Activated CD8-positive, alpha-beta memory T cell treated with anti-CD3 and anti-CD28 coated beads, Interleukin-2, amount 50 U/mL, for 1 hour (primary cell): ENCODE results near the gene PLEKHA7.
A peak's percentile ranks its signal among the peaks of the same experiment; 100 is the strongest.

ENCODE experiments used
- DNase-seq: peaks from one replicate; pipeline ENCODE4 v3.0.0-alpha.2; 2020; ENCODE audit errors: extremely low read depth

The PLEKHA7 gene

GRCh38 chr11:16788141-16789062 is 225.8 kb downstream of the PLEKHA7 start:
- DNase-seq: no peak

DNA sequence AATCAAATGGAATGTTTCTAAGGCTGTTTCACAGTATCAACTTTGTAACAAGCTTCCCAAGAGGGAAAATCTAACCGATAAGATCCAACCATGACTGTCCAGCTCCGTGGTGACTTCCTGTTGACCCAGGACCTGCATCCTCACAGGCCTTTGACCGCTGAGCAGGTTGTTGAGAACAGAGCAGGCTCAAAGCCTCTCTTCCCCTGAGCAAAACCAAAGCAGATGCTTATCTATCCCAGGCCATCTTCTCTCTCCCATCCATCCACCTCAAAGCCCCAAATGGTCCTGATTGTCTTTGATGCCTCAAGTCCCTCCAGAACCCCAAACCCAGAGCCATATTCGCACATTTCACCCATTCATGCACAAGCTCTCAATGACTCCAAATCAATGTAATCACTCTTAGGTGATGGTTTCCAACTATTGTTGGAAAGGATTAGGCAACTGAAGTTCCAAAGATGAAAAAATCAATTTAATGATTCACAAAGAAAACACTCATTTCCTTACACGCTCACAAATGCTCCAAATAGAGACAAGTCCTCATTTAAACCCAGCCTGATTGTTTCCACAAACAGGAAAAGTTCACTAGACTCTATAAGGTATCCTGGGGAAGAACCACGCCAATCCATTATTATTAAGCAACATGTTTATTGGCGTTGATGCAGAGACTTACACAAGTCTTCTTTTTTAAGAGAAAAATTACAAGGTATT is 227.0 kb downstream of the PLEKHA7 start:
- no peak for DNase-seq

DNA sequence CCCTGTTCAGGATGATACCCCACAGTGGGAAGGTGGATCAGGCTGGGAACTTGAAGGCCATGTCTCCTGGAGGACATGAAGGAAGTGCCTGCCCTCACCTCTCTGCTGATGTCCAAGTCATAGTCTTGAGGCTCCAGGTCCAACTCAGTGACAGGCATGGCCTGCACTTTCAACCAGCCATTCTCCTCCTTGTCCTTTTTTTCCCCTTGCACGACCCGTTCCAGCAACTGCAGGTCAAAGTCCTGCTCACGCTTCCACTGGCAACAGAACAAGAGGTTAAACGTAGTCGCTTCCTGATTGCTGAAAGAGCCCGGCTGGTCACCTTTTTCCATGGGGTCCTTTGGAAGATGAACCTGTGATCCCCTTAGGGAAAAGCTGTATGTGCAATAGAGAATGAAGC is 228.1 kb downstream of the PLEKHA7 start:
- DNase-seq: no peak

DNA sequence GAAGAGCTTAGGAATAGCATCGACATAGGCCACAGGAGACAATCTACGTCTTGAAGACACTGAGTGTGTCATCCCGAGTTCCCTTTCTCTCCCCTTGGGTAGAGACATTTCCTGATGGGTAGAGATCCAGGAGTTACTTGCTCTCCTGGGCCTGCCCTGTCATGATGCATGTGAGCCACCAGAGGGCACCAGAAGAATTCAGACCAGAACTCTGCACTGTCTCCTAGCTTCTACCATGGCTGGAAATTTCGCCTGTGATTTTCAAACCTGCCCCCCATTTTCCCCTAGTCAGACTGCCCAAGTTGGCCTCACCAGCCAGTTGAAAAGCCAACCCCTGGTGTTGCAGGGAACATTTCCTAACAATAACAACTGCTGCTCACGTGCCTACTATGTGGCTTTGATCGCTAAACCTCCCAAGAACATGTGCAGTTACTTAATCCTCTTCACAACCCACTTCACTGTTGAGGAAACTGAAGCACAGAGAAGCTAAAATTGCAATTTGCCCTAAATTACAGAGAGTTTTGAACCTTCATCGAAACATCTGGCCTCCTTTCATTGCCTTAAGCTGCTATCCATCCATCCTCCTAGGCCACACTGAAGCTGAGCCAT is 228.6 kb downstream of the PLEKHA7 start:
- peak; percentile 11 for DNase-seq

DNA sequence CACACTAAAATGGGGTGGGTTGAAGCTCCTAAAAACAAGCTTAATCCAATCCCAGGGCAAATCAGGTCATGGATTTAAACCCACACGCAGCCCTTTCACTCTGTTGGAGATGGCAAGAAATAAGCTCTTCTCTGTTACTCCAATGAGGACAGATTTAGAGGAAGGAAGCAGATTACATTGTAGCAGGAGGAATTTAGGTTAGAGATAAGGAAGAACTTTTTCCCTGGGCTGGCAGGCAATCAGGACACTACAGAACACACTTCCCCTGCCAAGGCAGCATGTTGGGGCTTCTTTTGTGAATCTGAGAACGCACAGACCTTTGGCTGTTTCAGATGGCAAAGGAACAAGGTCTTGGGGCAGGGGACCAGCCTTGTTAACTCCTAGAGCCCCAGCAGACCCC is 229.5 kb downstream of the PLEKHA7 start:
- no peak for DNase-seq

- no peak for DNase-seq
These were observed 230.1 kb downstream of the PLEKHA7 start for GRCh38 chr11:16784097-16784496.

DNA sequence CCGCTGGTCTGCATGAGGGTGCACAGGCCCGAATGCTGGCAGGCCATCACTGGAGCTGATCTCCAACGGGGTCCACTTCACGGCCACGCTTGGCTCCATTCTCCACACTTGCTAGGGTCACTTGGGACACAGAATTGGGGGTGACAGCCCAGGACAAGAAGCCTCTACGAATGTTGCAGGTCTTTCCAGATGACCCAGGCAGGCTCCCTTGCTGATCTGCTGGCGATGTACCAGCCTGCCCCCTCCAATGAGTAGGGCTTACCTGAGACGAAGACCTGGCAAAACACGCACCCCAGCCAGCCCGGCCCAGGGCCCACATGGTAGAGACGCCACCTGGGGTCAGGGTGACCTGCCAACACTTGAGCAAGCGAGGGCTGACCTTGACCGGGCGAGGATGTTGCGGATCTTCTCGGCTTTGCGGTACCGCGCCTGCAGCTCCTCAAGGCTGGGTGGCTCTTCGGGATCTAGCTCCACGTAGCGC is 230.9 kb downstream of the PLEKHA7 start:
- no peak for DNase-seq

DNA sequence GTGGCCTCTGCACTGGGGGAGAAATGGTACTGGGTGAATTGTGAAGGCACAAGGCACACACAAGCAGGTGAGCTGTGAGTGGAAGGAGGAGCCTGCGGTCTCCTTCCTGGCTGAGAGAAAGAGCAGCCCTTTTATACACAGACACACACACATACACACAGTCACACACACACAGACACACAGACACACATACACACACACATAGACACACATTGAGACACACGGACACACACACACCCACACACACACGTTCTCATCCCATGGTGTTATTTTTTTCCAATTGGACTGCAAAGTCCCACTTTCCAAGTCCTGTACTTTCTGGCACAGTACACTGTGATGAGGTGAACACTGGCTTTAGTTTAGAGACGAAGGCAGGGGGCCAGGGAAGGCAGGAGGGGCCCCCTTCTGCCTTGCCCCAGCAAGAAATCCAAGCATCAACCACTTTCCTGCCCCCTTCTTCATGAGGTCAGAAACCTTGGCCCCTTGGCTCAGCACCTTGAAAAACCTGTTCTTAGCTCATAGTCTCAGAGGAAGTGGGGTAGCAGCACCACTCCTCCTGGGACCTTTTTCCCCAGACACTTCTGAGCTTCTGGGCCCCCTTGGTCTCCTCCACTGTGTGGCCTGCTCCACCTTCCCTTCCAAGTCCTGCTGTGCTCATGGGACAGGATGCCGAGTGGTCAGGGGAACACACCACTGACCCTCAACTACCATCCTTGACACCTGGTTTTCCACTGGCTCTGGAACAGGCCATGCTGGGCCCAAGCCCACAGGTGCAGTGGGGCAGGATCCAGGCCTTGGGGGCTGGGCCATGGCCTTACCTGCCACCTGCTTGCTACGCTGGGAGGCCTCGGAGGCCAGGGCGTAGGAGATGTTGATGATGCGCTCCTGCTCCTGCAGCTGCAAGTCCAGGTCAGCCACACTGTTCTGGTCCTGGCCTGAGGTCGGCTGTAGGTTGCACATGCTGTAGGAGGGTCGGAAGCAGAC is 232.0 kb downstream of the PLEKHA7 start:
- DNase-seq: no peak

GRCh38 chr11:16780698-16781550 is 233.3 kb downstream of the PLEKHA7 start:
- no peak for DNase-seq

DNA sequence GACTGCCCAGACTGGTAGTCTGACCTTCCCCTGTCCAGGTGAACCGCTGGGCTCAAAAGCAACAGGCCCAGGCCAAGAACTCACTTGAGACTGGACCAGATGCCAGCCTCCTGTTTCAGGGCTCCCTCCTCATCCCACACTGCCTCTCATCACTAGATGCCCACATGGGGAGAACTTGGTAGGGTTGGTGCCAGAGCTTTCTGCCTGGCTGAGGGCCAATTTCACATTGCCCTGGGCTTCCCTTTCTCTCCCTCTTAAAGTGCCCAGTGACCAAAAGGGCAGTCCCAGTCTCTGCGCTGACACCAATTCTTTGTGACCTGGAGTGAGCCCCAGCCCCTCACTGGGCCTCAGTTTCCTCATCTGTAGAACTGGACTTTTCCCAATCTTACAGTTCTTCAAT is 234.1 kb downstream of the PLEKHA7 start:
- DNase-seq: no peak

- DNase-seq: no peak
These were observed 234.8 kb downstream of the PLEKHA7 start for GRCh38 chr11:16779436-16779835.

DNA sequence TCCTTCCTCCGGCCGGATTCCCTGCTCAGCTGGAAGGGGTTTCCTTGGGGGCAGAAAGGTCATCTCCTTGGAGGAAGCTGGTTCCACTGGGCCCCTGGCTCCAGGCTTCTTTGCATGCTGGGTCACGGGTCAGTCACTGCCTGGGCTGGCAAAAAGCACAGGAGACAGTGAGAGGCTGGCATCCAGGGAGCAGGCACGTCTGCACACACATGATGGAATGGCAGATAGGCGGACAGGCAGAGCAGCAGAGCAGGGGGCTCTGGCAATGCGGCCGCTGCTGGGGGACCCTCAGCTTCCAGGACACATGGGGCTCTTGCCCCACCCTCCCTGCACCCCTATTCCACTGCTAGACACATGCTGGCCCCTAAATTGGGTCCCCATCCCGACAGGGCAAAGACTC is 235.3 kb downstream of the PLEKHA7 start:
- DNase-seq: no peak

- no peak for DNase-seq
These were observed 235.9 kb downstream of the PLEKHA7 start for GRCh38 chr11:16778286-16778685.

DNA sequence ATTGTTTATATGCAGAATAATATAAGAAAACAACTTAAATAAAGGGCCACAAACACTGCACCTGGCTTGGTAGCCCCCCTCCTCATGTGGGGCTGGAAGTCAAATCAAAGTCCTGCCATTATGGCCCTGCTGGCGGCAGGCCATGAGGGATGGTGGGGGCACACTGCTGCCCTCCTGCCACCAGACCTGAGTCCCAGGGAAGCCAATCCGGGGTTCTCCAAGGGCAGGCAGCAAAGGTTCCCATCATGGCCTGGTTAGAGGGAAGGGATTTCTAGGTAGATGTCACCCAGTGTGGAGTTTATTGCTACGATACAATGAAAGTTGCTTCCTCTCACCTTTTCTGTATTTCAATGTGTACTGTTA is 236.6 kb downstream of the PLEKHA7 start:
- no peak for DNase-seq

GRCh38 chr11:16776711-16777612 is 237.3 kb downstream of the PLEKHA7 start:
- no peak for DNase-seq

GRCh38 chr11:16775614-16776283 is 238.5 kb downstream of the PLEKHA7 start:
- DNase-seq: no peak

DNA sequence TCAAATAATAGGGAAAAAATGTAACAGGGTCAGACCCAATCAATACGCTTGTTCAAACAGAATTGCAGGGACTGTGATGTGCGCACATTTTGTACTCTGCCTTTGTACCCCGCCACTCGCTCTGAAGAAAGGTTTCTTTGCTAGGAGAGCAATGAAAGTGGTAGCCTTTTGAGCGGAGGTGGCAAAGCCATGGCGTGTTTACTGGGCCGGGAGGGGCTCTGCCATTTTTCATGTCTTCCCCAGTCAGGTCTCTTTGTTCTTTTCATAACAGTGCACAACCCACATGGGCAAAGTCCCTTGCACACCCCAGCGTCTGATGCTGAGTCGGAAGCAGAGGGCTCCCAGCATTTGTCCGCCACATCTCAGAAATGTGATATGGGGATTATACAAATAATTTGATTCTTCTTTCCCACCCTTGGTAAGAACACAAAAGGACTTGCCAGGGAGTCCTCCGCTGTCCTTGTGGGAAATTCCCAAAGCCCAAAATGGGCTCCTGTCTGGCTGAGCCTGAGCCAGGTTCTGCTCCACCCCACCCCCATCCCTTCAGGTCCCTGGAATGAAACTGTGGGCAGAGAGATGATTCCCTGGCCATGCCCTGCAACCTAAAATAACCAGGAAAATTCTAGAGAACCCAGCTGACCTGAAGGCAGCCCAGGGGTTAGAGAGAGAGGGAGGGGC is 239.1 kb downstream of the PLEKHA7 start:
- DNase-seq: no peak
